Fibroblast of lung (primary cell): ENCODE results near the gene GLRA1. TPM values are rescaled to one million over a fixed set of nuclear protein-coding genes. Genes with fewer than 3 reads are reported as not detected.

Source experiments
- DNase-seq, 2 donors: peaks; one replicate each; pipeline versions ENCODE4 v3.0.0 to v3.0.0-alpha.2; 2010; ENCODE audit warnings: low read depth in 2 of 2
- H2AFZ ChIP-seq: 2 replicates; pipeline ENCODE4 v1.5.1; 2012; ENCODE audit warnings: low read length, control low read depth, inconsistent platforms
- H3K27ac ChIP-seq: 2 replicates; pipeline ENCODE4 v1.5.1; 2011; ENCODE audit warnings: low read length, control low read depth; ENCODE audit not compliant: insufficient read depth
- H3K27me3 ChIP-seq: 2 replicates; pipeline ENCODE4 v1.5.1; 2011; ENCODE audit warnings: mild to moderate bottlenecking, low read length; ENCODE audit not compliant: control insufficient read depth, insufficient read depth
- H3K36me3 ChIP-seq: 2 replicates; pipeline ENCODE4 v1.5.1; 2011; ENCODE audit warnings: low read length; ENCODE audit not compliant: control insufficient read depth, insufficient read depth
- H3K4me1 ChIP-seq: 2 replicates; pipeline ENCODE4 v1.5.1; 2011; ENCODE audit warnings: low read length; ENCODE audit not compliant: control insufficient read depth, insufficient read depth; ENCODE audit errors: extremely low read depth
- H3K4me2 ChIP-seq: 2 replicates; pipeline ENCODE4 v1.5.1; 2011; ENCODE audit warnings: low read length, control low read depth; ENCODE audit not compliant: insufficient read depth; ENCODE audit errors: extremely low read depth
- H3K4me3 ChIP-seq, 4 experiments: fragments of 200-600 bp in 1 of 4; sonication (generic) in 1 of 4; replicated peaks in 1 of 4; 2 replicates each; pipeline ENCODE4 v1.5.1; 2011 to 2016; ENCODE audit warnings: low read length in 4 of 4, low read depth in 3 of 4, mild to moderate bottlenecking in 3 of 4, control low read depth in 2 of 4, inconsistent platforms in 1 of 4, mixed read lengths in 1 of 4; ENCODE audit not compliant: insufficient read depth in 1 of 4; ENCODE audit errors: control extremely low read depth in 1 of 4
- H3K79me2 ChIP-seq: 2 replicates; pipeline ENCODE4 v1.5.1; 2012; ENCODE audit warnings: mild to moderate bottlenecking, low read length, inconsistent platforms; ENCODE audit not compliant: control insufficient read depth, insufficient read depth
- H3K9ac ChIP-seq: 2 replicates; pipeline ENCODE4 v1.5.1; 2011; ENCODE audit warnings: mild to moderate bottlenecking, low read length, control low read depth; ENCODE audit not compliant: insufficient read depth
- H3K9me3 ChIP-seq: 2 replicates; pipeline ENCODE4 v1.5.1; 2012; ENCODE audit warnings: low read depth, low read length; ENCODE audit not compliant: control insufficient read depth, insufficient read depth
- H4K20me1 ChIP-seq: 2 replicates; pipeline ENCODE4 v1.5.1; 2011; ENCODE audit warnings: low read length; ENCODE audit not compliant: control insufficient read depth, insufficient read depth; ENCODE audit errors: extremely low read depth
- EZH2 ChIP-seq: IDR thresholded peaks from 2 replicates; pipeline ENCODE4 v1.5.1; 2012; ENCODE audit warnings: low read length, control low read depth, mild to moderate bottlenecking; ENCODE audit errors: missing control alignments
- polyA plus RNA-seq, 2 donors: library from polyadenylated mRNA; depleted of rRNA in 1 of 2; stranded (reverse) in 1 of 2; unstranded in 1 of 2; fragments of >200 nt; gene quantifications; 2 replicates each; pipeline ENCODE4 v1.2.1, GENCODE V29; 2011 to 2012; ENCODE audit warnings: missing spikeins in 1 of 2
- total RNA-seq: library from RNA; depleted of rRNA; stranded (reverse); fragments of >200 nt; gene quantifications from 2 replicates; pipeline ENCODE4 v1.2.1, GENCODE V29; 2014
- TF ChIP-seq, protein P1 (sequence below), 2 donors: IDR thresholded peaks in 1 of 2; conservative IDR thresholded peaks in 1 of 2; 1 replicate in 1 of 2; 2 replicates in 1 of 2; pipeline ENCODE4 v1.5.1; 2011 to 2012; ENCODE audit warnings: low read length in 2 of 2, control low read depth in 1 of 2, inconsistent platforms in 1 of 2, low read depth in 1 of 2, mild to moderate bottlenecking in 1 of 2

GLRA1 gene
- total and polyA plus RNA-seq, 2 donors (not counting 1 experiment from before 2014, with no cell fraction given), result not detected

- Histone ChIP-seq H3K36me3 (no peaks in the 10 kb centered on the region), H2AFZ (no peak overlapping the region), H3K27me3 (no peaks in the 10 kb centered on the region), H3K9me3 (no peaks in the 10 kb centered on the region), H3K79me2 (no peaks in the 10 kb centered on the region), H3K4me2 (no peak overlapping the region), H3K4me1 (no peaks in the 10 kb centered on the region), H3K9ac (no peak overlapping the region), H4K20me1 (no peaks in the 10 kb centered on the region), H3K4me3 (no peak overlapping the region), H3K27ac (no peak overlapping the region)
- TF ChIP-seq EZH2, result no peak
- TF ChIP-seq, protein P1, sequence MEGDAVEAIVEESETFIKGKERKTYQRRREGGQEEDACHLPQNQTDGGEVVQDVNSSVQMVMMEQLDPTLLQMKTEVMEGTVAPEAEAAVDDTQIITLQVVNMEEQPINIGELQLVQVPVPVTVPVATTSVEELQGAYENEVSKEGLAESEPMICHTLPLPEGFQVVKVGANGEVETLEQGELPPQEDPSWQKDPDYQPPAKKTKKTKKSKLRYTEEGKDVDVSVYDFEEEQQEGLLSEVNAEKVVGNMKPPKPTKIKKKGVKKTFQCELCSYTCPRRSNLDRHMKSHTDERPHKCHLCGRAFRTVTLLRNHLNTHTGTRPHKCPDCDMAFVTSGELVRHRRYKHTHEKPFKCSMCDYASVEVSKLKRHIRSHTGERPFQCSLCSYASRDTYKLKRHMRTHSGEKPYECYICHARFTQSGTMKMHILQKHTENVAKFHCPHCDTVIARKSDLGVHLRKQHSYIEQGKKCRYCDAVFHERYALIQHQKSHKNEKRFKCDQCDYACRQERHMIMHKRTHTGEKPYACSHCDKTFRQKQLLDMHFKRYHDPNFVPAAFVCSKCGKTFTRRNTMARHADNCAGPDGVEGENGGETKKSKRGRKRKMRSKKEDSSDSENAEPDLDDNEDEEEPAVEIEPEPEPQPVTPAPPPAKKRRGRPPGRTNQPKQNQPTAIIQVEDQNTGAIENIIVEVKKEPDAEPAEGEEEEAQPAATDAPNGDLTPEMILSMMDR (conservative IDR thresholded peaks at IDR 0.05 in 1 of 2, IDR thresholded peaks at IDR 0.05 in 1 of 2; ENCODE audit: low read depth in 1 of 2, low read length in 2 of 2), result no peak
- no peak for DNase-seq
These were observed 104.8 kb downstream of the GLRA1 start for GRCh38 chr5:151819830-151820229.

GRCh38 chr5:151815051-151815450, 109.6 kb downstream of the GLRA1 start:
- Histone ChIP-seq H3K4me1 (no peaks in the 10 kb centered on the region), H4K20me1 (no peaks in the 10 kb centered on the region), H3K27me3 (no peaks in the 10 kb centered on the region), H3K9me3 (no peaks in the 10 kb centered on the region), H3K79me2 (no peaks in the 10 kb centered on the region), H3K36me3 (peaks cover 2% of the 10 kb centered on the region), H3K4me2 (no peak overlapping the region), H3K27ac (no peak overlapping the region), H3K4me3 (no peak overlapping the region), H2AFZ (no peak overlapping the region), H3K9ac (no peak overlapping the region)
- DNase-seq, result no peak
- TF ChIP-seq, protein P1 (conservative IDR thresholded peaks at IDR 0.05 in 1 of 2, IDR thresholded peaks at IDR 0.05 in 1 of 2; ENCODE audit: low read depth in 1 of 2, low read length in 2 of 2), result no peak
- no peak for TF ChIP-seq EZH2

- H3K4me3 ChIP-seq, result no peak overlapping the region
- H3K27me3 ChIP-seq, result no peaks in the 10 kb centered on the region
- TF ChIP-seq, protein P1 (conservative IDR thresholded peaks at IDR 0.05 in 1 of 2, IDR thresholded peaks at IDR 0.05 in 1 of 2; ENCODE audit: low read depth in 1 of 2, low read length in 2 of 2), result no peak
- TF ChIP-seq EZH2, result no peak
- H2AFZ ChIP-seq, result no peak overlapping the region
- no peak overlapping the region for H3K27ac ChIP-seq
- H3K4me1 ChIP-seq, result no peaks in the 10 kb centered on the region
- H4K20me1 ChIP-seq, result no peaks in the 10 kb centered on the region
- peaks cover 2% of the 10 kb centered on the region for H3K36me3 ChIP-seq
- H3K9ac ChIP-seq, result no peak overlapping the region
- no peak overlapping the region for H3K4me2 ChIP-seq
- H3K9me3 ChIP-seq, result no peaks in the 10 kb centered on the region
- H3K79me2 ChIP-seq, result no peaks in the 10 kb centered on the region
- DNase-seq, result peak; percentile 43 to 65
These were observed 111.8 kb downstream of the GLRA1 start for GRCh38 chr5:151812757-151813309.
